GM19193 (cell line): ENCODE results near the gene CLCN2.
A peak's percentile ranks its signal among the peaks of the same experiment; 100 is the strongest.

ENCODE experiments used
- POLR2A ChIP-seq: IDR thresholded peaks from 4 replicates; pipeline ENCODE4 v1.6.1; 2011; ENCODE audit not compliant: insufficient read depth, insufficient read length; ENCODE audit errors: extremely low read depth

Gene CLCN2

GRCh38 chr3:184311633-184312032 is 49.8 kb downstream of the CLCN2 start:
- no peak for TF ChIP-seq POLR2A

- no peak for TF ChIP-seq POLR2A
Observed at GRCh38 chr3:184308744-184309143, 52.7 kb downstream of the CLCN2 start.

GRCh38 chr3:184307915-184308314 is 53.5 kb downstream of the CLCN2 start:
- TF ChIP-seq POLR2A: no peak

- TF ChIP-seq POLR2A: no peak
Observed at GRCh38 chr3:184306341-184306972, 54.9 kb downstream of the CLCN2 start.

- TF ChIP-seq POLR2A: no peak
Observed at GRCh38 chr3:184305577-184305976, 55.8 kb downstream of the CLCN2 start.

- no peak for TF ChIP-seq POLR2A
Observed at GRCh38 chr3:184300378-184300720, 61.1 kb downstream of the CLCN2 start.

GRCh38 chr3:184299488-184300377 is 61.7 kb downstream of the CLCN2 start:
- TF ChIP-seq POLR2A: no peak

GRCh38 chr3:184298759-184299487 is 62.5 kb downstream of the CLCN2 start, which contains the start of gene PSMD2:
Gene PSMD2, plus strand, starts transcription at chr3:184299241. Its CDS starts 26 bp downstream, at chr3:184299267.
- TF ChIP-seq POLR2A: peak; percentile 73

GRCh38 chr3:184296616-184297015 is 64.8 kb downstream of the CLCN2 start:
- no peak for TF ChIP-seq POLR2A
